HG02970 (cell line): ENCODE results near the gene ASH1L.
"Not testable (repeated sequence)": the region's sequence is repeated elsewhere in the genome, so short reads cannot be mapped to it uniquely, and the experiment has no call there.

Source experiments
- ATAC-seq: cut with Tn5 transposase; IDR thresholded peaks from one replicate; pipeline ENCODE4 v1.9.1; 2021; ENCODE audit warnings: mild to moderate bottlenecking, moderate library complexity, moderate number of reproducible peaks; ENCODE audit not compliant: unreplicated experiment, low FRiP score

ASH1L gene

GRCh38 chr1:155562581-155563376, at the start of gene ASH1L:
Gene ASH1L (minus strand): TSS chr1:155562803. CDS start chr1:155521519, 41,284 bp downstream.
- ATAC-seq = peak; percentile 66

GRCh38 chr1:155610257-155610647, 47.6 kb upstream of the ASH1L start:
- peak; percentile 20 for ATAC-seq

- ATAC-seq = peak; percentile 85
Measured at GRCh38 chr1:155609515-155610256, 47.1 kb upstream of the ASH1L start, which contains the start of gene MSTO1. Gene MSTO1 (plus strand): TSS chr1:155610218. CDS start chr1:155610249, 31 bp downstream.

- ATAC-seq = no peak
Measured at GRCh38 chr1:155608888-155609225, 46.3 kb upstream of the ASH1L start.

GRCh38 chr1:155607708-155608107, 45.1 kb upstream of the ASH1L start:
- no peak for ATAC-seq

GRCh38 chr1:155599828-155600572, 37.4 kb upstream of the ASH1L start:
- ATAC-seq = not testable (repeated sequence)

GRCh38 chr1:155598842-155599331, 36.3 kb upstream of the ASH1L start:
- ATAC-seq = no peak

GRCh38 chr1:155596864-155597263, 34.3 kb upstream of the ASH1L start:
- no peak for ATAC-seq

- not testable (repeated sequence) for ATAC-seq
Measured at GRCh38 chr1:155595877-155596474, 33.4 kb upstream of the ASH1L start.

- no peak for ATAC-seq
Measured at GRCh38 chr1:155591770-155592169, 29.2 kb upstream of the ASH1L start.

- not testable (repeated sequence) for ATAC-seq
Measured at GRCh38 chr1:155590516-155591247, 28.1 kb upstream of the ASH1L start.

- ATAC-seq = not testable (repeated sequence)
Measured at GRCh38 chr1:155589282-155589681, 26.7 kb upstream of the ASH1L start.

- not testable (repeated sequence) for ATAC-seq
Measured at GRCh38 chr1:155583846-155584245, 21.2 kb upstream of the ASH1L start.

GRCh38 chr1:155575608-155576007, 13.0 kb upstream of the ASH1L start:
- not testable (repeated sequence) for ATAC-seq

GRCh38 chr1:155574077-155574476, 11.5 kb upstream of the ASH1L start:
- ATAC-seq = no peak

- ATAC-seq = no peak
Measured at GRCh38 chr1:155570593-155570990, 8.0 kb upstream of the ASH1L start.

- ATAC-seq = no peak
Measured at GRCh38 chr1:155569988-155570592, 7.5 kb upstream of the ASH1L start.

GRCh38 chr1:155563377-155564022, 897 bp upstream of the ASH1L start:
- not testable (repeated sequence) for ATAC-seq
